ENCODE measurements around the gene KCNJ14.

GRCh38 chr19:48454150-48454730 is 1.1 kb upstream of the KCNJ14 start:
- TF ChIP-seq CTCF (IDR thresholded peaks at IDR 0.05 in 4 of 5, conservative IDR thresholded peaks at IDR 0.05 in 1 of 5) (no peak), POLR2A (IDR thresholded peaks at IDR 0.05) (no peak)
